ENCODE data around the gene MTHFSD.

Gene MTHFSD

DNA sequence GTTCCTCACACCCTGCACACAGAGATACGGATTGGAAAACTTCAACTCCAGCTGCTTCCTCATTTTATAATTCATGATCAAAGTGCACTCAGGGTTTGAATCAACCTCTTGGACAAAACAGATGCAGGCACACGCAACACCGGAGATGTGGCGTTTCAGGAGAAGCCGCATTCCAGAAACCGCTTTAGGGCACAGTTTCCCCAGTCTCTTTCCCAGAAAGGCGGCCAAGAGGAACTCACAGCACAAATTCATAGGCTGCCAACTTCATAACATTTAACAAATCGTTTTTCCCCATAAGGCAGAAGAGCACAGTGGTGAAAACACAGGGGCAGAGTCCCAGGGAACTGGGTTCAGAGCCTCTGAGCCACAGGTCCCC, 8.4 kb downstream of the MTHFSD start:
- no peak for DNase-seq

DNA sequence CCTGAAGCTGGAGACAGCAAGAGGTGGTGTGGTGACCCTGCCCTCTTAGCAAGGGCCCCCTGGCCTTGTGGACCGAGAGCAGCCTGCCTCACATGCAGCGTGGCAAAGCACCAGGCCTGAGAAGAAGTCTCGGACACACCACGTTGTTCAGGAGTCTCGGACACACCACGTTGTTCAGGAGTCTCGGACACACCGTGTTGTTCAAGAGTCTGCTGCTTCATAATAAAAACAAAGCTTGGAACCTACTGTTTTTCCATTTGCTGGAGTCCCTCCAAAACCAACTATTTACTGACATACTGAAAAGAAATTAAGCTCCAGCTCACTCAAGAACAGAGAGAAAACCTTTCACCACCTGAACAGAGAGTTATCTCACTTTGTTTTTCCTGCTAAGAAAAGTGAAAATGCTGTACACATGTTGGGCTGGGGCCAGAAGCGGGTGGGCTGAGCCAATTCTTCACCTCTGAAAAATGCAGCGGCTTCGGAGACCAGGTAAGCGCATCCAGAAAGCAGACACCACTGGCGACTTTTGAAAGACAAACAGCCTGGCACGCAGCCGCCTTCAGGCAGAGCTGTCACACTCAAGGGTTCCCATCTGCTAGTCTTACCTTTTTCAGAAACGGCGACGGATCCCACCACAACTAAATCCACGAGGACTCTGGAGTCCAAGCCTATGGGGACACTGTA, 8.9 kb downstream of the MTHFSD start:
- DNase-seq = no peak

DNA sequence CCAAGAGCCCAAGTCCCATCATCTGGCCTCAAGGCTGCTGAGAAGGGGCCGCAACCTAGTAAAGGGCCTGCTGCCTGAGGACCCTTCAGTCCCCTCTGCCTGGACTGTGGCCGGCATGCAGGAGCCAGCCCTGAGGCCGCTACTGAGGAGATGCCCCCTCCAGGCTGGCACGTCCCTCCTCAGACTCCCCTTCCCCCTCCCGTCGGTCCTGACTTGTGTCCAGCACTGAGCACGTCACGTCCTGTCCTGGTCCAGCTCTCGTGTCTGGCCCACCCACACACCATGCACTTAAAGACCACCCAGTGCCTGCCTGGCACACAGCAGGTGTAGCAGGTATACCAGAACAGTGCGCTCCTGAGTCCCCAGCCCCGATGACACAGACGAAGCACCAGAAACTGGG, 9.6 kb downstream of the MTHFSD start:
- DNase-seq = no peak

DNA sequence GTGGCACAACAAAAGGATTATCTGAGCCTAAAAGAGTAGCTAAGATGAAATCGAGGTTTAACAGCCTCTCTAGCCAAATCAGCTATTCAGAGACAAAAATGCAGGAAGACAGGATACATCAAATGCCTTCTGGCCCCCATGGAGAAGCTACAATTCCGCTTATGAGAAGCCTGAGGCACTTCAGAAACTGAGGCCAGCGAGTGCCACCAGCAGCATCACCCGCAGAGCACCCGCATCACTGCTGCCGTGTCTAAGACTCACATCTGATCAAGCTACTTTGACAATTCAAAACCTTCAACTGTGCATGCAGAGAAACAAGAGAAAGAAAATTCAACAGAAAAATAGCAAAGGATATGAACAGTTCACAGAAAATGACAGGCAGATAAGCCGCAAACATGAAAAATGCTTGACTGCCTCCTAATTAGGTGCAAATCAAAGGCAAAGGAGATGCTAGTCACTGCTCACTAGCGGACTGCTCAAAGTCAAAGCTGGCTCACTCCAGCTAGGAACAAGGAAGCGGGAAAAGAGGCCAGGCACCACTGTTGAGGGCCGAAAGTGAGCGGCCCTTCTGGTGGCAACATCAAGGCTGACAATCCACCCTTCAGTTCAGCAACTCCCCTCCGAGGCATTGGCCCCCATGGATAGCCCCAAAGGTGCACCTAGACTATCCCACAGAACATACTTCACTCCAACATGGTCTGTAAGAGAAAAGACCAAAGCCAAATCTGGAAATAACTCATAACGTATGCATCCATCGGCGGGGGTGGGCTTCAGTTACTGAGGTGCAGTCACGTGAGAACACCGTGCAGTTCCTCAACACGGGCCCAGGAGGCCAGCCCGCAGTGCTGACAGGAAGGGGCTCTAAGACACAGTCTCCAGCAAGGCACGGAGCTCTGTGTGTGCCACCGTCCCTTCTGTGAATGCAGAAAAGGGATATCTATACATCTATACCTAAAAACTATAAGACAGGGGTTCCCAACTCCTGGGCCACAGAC, 12.0 kb downstream of the MTHFSD start:
- no peak for DNase-seq

DNA sequence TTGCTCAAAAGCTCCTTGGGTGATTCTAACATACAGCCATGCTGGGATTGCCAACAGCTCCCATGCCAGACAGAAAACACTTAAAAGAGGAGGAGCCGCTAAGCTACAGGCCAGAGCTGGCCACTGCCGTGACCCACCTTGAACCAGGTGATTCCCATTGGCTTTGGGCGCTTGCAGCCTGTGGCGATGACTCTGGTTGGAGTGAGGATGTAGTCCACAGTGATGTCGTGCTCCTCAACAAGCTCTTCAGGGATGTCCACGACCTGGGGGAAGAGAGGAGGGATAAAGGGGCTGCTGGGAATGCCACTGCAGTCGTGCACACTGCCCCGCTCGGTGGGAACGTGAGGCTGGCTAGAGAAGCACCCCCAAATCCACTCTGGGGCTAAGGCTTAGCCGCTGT, 13.5 kb downstream of the MTHFSD start:
- DNase-seq = no peak

DNA sequence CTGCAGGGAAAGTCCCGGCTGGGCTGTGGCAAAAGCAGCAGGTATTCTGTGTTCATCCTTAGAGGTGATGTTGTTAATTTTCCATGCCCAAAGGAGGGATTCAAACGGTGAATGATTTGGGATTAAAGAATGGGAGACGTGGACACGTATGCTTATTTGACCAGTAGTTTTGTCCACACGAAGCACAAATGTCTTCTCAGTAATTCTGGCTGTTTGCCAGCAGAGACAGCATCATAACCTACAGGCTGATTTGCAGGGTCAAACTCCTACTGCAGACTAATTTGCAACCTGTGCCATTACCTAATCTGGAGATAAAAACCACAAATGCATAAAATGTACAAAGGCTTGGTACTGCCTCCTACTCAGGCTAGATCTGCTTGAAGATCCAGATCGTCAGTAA, 14.1 kb downstream of the MTHFSD start:
- no peak for DNase-seq

DNA sequence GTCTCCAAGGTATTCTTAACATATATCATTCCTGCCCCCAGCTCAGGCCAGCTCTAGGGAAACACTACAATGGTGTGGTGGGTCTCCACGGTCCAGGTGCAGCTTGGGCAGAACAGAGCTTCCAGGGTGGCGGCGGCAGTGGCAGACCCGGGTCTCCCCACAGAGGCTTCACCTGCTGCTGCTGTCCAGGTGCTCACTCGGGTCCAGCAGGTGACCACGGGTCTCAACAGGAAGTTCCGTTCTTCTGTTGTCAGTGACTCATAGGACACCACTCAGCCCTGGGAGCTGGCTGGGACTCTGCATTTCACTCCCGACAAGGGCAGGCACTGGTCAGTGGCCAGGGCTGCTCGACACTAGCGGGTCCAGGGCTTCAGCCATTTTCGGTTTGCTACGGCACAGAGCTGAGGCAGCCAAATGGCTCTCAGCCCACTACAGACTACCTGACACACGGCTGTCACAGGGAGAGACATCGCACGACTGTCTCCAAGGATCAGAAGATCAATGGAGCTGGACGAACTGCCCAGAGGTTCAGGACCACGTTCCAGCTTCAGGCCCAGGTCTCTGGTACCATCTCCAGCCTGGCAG, 16.7 kb downstream of the MTHFSD start:
- DNase-seq = no peak

DNA sequence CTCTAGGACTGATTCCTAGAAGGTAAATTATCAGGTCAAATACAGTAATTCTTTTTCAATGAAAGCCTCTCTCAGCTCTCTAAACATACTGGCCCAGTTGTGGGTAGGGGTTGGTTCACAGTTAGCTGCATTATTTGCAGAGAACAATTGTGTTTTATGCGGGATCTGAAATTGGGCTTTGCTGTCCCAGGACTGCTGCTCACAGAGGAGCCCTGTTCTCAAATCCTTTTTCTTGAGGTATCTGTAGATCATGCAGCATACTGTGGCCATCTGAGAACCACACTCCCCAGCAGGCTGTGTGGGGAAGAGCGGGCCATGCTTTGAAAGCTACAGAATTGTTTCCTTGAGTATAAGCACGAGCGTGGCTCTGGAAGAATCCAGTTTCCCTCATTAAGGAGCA, 17.5 kb downstream of the MTHFSD start:
- no peak for DNase-seq

DNA sequence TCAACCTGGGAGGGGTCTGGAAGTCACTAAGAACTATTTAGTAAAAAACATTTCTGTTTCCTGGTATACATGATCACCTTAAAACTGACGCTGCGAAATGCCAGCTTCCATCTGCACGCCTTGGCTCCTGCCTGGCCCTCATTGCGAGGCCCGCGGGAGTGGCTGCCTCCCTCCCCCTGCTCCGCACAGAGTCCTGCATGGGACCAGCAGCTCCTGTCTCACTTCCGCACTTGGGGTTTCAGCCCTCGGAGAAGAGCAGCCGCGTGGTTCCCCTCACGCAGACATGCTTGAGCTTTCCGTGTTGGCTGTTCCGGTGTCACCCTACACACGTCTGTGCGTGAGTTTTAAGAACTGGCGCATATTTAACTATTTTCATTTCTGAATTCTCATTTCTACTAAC, 18.4 kb downstream of the MTHFSD start:
- no peak for DNase-seq

DNA sequence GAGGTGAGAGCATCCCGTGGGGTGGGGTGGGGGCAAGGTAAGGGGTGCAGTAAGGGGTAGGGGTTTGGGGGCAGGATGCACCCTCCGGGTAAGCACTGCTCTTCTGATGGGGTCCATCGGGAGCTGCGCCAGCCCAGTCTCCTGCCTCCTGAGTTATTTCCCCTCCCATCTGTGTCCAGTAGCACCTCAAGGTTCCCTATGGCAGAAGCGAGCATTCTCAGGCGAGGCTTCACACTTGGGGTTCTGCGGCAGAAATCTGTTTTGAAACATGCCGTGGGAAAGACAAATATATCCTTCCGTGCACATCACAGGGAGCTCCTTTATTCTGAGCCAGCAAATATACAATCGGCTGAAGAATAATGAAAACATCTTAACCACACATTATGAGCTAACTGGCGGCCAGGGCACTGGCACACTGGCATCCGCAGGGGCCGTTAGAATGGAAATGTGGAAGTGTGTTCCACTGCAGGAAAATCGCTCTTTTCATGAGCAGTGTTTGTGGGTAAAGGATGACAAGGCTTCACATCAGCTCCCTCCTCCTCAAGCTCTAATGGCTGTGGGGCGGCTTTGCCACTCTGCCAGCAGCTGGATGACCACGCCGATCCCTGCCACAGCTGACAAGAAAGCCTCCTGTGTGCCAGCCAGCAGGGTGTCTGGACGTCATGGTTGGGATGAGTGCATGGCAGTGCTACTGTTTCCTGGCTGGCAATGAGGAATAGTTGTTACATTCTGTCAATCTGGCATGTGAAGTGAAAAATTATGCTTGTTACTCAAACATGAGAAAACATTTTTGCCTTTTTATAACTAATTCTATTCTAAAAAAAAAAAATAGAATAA, 20.0 kb downstream of the MTHFSD start:
- no peak for DNase-seq

DNA sequence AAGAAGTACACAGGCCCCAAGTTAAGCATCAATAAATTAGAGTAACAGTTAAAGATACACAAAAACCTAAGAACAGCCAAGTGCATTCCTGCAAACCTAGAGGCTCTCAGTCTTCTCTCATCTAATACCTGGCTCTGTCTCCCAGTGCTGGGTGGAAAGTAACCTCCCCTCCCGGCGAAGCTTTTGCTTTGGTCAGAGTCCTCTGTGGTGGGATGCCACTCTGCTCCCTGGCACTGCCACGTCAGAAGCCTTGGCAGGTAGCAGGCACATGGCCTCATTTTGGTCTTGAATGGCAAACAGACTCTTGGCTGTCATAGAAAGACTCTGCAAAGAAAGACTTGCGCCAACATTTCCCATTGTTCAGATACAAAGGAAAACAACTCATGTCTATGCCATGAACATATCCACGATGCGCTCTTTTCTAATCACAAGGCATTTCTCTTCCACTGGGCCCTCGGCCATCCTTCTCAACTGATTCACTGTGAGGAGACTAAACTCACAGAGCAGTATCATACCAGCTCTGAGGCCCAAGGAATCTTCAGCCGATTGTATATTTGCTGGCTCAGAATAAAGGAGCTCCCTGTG, 21.2 kb downstream of the MTHFSD start:
- DNase-seq = no peak

DNA sequence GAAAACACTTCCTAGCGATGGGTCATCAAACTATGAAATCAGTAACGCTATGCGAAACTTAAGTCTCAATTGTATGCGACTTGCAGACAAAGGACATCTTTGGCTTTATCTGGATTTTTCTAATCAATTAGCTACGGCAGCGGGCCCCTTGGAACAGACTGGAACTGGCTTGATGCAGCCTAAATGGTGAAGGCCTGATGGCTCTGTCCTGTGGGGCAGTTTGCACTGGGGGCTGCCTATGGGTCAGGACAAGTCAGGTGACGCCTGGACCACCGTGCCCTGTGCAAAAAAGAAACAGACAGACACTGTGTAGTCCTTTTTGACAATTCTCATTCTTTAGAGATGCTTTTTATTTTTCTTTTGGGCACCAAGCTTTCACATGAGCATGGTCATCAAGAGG, 22.0 kb downstream of the MTHFSD start:
- no peak for DNase-seq

DNA sequence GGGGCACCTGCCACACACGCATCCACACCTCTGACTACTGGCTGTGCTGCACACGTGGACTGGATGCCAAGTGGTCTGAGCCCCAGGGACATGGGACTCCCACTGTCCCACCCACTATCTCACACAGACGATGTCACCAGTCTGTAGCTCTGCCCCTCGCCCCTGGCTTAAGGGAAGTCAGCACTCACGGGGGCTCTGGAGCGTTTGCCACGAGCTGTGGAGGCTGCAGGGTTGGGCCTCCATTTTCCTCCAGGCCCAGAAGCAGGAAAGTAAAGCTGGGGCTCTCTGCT, 22.6 kb downstream of the MTHFSD start:
- DNase-seq = no peak

DNA sequence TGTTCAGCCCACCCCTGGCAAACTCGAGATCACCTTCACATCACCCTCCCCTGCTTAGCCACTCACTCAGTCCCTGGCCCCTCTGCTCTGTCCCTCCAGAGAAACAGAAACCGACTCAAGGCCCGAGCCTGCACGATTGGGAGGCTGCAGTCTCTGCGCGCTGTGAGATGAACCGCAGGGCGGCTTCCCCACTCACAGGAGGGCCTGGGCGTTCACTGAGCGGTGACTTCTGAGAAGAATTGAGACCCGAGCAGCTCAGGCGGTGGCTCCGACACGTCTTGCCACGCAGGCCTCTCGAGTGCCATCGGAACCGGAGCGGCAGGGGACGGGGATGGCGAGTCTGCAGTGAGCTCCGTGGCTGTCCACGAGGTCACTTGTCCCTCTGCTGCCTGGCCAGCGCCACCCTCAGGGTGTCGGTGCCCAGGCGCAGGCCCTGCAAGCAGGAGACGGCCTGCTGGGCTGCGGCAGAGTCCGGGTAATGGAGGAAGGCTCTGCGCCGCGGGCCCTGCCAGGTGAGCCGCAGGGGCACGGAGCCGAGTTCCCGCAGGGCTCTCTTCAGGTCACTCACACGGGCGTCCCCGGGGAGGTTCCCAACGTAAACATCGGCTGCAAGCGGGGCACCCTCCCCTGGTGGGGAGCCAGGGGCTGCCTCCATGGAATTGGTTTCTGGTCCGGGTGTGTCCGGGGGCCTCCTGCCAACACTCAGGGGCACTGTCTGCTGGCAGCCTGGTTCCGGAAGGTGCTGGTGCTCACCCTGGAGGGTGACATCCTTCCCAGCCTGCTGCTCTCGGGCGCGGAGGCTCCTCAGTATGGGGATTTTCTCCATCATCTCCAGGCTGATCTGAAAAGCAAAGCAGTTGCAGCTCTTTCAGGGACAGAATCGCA, 23.2 kb downstream of the MTHFSD start:
- no peak for DNase-seq

DNA sequence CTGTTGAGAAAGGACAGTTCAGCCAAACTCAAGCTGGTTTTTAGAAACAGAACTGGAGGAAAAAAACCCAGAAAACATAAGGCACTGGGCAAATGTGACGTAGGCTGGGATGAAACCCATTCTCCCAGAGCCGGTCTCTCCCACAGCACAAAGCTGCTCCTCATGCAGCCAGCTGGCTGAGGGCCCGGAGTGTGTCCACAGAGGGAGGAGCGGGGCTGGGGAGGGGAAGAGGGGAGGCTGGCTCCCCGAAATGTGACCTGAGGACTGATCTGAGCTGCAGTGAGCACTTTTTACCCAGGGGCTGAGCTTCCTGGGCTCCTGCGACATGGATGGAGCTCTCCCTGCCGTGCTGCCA, 23.9 kb downstream of the MTHFSD start:
- DNase-seq = no peak

DNA sequence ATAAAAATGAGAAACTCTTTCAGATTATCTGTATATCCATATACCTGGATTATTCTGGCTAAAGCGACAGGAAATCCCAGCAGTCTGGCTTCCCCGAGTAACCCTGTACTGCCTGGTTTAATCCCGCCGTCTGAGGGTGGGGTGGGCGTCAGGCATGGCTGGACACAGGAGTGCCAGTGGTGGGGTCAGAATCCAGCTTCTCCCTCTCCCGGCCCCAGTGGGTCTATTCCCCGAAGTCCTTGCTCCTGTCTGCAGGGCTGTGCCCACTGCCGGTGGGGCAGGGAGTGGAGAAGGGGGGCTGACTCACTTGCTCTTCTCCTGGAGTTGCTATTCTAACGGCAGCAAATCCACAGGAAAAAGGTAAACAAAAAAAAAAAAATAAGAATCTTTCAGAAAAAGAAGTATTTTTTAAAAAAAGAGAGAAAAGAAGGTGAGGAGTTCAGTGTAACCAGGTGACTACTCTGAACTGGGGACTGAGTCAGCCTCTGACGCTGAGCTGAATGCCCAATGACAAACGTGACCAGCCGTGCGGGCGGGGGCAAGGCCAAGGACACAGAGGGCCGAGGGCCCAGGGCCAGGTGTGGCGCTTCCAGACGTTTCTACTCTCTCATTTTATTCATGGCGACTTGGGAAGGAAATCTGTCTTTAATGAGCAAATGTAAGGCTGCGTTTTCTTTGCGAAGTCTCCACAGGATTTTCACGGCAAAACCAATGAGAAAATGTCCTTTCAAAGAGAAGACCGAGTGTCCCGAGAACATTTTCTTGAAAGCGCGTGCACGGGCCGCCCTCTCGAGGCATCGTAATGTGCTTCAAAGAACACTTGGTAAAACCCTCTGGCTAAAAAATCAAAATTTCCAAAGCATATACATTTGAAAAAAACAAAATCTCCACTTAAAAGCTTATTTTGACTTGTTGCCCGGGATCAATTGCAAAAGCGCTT, 24.5 kb downstream of the MTHFSD start:
- no peak for DNase-seq

DNA sequence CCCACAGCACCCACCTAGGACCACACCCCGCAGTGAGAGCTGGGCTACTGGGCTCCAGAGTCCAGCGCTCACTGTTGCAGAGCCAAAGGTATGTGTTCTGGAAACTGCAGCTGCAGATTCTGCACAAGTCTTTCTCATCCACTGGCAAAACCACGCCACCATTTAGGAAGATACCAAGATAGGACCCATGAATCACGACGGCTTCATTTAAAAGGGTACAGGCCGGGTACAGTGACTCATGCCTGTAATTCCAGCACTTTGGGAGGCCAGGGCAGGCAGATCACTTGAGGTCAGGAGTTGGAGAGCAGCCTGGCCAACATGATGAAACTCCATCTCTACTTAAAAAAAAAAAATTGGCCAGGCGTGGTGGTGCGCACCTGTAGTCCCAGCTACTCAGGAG, 25.9 kb downstream of the MTHFSD start:
- no peak for DNase-seq

DNA sequence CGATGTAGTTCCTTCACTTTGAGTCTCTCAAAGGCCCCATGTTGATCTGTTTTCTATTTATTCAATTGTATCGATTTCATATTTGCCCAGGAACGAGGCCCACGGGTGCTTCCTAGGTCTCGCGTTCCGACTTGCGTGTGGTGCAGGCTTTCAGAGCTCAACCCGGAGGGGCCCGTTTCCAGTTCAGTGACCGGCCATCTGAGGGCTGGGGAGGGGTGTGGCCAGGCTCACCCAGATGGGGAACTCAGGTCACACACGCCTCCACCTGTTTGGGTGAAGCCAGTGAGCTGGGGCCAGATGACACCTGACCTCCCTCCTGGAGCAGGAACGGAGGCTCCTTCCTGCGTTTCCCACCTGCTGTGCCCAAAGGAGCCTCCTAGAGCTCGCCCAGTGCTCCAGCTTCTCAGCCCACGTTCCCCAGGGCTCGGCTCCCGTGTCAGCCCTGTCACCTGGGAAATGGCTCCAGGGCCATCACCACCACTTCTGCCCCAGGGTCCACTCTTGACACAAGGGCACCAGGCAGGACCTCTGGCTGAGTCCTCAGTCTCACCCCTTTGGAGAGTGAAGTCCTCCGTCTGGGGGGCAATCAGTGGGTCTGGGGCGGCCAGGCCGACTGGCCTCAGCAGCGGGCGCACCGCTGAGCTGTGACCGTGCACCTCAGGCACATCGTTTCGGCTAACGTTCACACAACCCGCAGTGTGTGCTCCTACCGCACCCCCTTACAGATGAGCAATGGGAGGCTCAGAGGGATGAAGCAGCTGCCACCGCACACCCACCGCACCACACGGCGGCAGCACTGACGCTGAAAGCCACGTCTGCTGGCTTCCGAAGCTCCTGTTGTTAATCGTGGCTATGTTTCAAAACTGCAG, 26.7 kb downstream of the MTHFSD start:
- no peak for DNase-seq

DNA sequence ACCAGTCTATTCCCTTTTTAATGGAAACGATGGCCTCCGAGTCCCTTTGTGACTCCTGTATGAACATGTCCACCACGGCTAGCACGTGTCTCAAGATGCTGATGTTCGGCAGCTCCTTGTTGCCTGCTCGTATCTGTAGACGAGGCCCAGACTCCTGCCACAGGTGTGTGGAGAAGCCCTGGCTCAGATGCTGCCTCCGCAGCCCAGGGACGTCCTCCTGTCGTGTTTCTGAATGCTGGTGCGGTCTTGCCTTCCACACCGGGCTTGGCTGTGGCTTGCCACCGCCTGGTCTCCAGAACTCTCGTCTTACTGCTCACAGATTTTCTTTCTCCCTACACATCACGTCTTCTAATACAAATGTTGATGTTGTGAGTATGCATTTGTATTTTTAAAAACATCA, 27.7 kb downstream of the MTHFSD start:
- no peak for DNase-seq

DNA sequence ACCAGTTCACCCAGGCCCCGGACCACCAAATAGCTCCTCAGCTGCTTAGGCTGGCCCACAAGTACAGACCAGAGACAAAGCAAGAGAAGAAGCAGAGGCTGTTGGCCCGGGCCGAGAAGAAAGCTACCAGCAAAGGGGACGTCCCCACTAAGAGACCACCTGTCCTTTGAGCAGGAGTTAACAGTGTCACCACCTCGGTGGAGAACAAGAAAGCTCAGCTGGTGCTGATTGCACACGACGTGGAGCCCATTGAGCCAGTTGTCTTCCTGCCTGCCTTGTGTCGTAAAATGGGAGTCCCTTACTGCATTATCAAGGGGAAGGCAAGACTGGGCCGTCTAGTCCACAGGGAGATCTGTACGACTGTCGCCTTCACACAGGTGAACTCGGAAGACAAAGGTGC, 29.3 kb downstream of the MTHFSD start:
- DNase-seq = no peak

Measured in NCI-H526 treated with DMSO at 0.1 percent for 48 hours (cell line).